ENCODE results near the gene GBE1.

DNA sequence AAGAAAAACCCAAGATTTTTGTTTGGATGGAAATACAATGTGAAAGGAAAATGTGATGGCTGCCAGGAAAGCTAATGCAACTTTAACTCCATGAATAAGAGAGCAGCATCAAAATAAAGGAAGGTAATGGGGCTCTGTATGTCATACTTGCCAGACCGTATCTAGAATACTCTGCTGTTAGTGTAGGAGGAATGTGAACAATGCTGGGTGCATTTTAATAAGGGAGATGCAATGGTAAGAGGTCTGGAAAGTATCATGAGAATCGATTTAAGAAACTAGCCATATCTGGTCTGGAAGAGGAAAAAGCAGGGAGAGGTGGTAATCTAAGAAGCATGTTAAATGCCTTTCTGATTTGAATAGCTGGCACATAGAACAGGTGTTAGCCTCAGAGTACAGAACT lies 239.6 kb downstream of the GBE1 start:
- TF ChIP-seq EZH2 (IDR thresholded peaks at IDR 0.05): no peak
- TF ChIP-seq, protein P1, sequence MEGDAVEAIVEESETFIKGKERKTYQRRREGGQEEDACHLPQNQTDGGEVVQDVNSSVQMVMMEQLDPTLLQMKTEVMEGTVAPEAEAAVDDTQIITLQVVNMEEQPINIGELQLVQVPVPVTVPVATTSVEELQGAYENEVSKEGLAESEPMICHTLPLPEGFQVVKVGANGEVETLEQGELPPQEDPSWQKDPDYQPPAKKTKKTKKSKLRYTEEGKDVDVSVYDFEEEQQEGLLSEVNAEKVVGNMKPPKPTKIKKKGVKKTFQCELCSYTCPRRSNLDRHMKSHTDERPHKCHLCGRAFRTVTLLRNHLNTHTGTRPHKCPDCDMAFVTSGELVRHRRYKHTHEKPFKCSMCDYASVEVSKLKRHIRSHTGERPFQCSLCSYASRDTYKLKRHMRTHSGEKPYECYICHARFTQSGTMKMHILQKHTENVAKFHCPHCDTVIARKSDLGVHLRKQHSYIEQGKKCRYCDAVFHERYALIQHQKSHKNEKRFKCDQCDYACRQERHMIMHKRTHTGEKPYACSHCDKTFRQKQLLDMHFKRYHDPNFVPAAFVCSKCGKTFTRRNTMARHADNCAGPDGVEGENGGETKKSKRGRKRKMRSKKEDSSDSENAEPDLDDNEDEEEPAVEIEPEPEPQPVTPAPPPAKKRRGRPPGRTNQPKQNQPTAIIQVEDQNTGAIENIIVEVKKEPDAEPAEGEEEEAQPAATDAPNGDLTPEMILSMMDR (IDR thresholded peaks at IDR 0.05): no peak

All from neural progenitor cell (in vitro differentiated cells).